IMR-90 (cell line): ENCODE results near the gene TEPSIN.

Experiments used
- BHLHE40 ChIP-seq: fragments of 150-350 bp; IDR thresholded peaks from 2 replicates; pipeline ENCODE4 v1.6.1; 2016; ENCODE audit warnings: mild to moderate bottlenecking, low read depth, low read length
- POLR2A ChIP-seq: IDR thresholded peaks from 2 replicates; pipeline ENCODE4 v1.6.1; 2012; ENCODE audit warnings: mild to moderate bottlenecking, low read depth, low read length
- RCOR1 ChIP-seq: IDR thresholded peaks from 2 replicates; pipeline ENCODE4 v1.6.1; 2012; ENCODE audit warnings: mild to moderate bottlenecking, low read length, improper control_type of control experiment; ENCODE audit not compliant: insufficient replicate concordance
- SMC3 ChIP-seq: fragments of 150-350 bp; IDR thresholded peaks from 2 replicates; pipeline ENCODE4 v1.6.1; 2016; ENCODE audit warnings: low read depth, mild to moderate bottlenecking, antibody characterized with exemption, low read length, moderate library complexity
- TF ChIP-seq, protein P1 (sequence below): conservative IDR thresholded peaks from 2 replicates; pipeline ENCODE4 v1.5.1; 2012; ENCODE audit warnings: mild to moderate bottlenecking, low read depth, low read length, improper control_type of control experiment

GRCh38 chr17:81193051-81193410 is 45.8 kb downstream of the TEPSIN start:
- TF ChIP-seq, protein P1, sequence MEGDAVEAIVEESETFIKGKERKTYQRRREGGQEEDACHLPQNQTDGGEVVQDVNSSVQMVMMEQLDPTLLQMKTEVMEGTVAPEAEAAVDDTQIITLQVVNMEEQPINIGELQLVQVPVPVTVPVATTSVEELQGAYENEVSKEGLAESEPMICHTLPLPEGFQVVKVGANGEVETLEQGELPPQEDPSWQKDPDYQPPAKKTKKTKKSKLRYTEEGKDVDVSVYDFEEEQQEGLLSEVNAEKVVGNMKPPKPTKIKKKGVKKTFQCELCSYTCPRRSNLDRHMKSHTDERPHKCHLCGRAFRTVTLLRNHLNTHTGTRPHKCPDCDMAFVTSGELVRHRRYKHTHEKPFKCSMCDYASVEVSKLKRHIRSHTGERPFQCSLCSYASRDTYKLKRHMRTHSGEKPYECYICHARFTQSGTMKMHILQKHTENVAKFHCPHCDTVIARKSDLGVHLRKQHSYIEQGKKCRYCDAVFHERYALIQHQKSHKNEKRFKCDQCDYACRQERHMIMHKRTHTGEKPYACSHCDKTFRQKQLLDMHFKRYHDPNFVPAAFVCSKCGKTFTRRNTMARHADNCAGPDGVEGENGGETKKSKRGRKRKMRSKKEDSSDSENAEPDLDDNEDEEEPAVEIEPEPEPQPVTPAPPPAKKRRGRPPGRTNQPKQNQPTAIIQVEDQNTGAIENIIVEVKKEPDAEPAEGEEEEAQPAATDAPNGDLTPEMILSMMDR, result no peak
- TF ChIP-seq POLR2A, result no peak
- no peak for TF ChIP-seq RCOR1
- no peak for TF ChIP-seq SMC3
- no peak for TF ChIP-seq BHLHE40
